Measurements from ENCODE around the gene ASIP.
"Not testable (repeated sequence)": the region's sequence is repeated elsewhere in the genome, so short reads cannot be mapped to it uniquely, and the experiment has no call there.

ASIP gene

GRCh38 chr20:34242879-34243278, 1.7 kb downstream of the ASIP start:
- DNase-seq (ENCODE audit: low read depth) = no peak

DNA sequence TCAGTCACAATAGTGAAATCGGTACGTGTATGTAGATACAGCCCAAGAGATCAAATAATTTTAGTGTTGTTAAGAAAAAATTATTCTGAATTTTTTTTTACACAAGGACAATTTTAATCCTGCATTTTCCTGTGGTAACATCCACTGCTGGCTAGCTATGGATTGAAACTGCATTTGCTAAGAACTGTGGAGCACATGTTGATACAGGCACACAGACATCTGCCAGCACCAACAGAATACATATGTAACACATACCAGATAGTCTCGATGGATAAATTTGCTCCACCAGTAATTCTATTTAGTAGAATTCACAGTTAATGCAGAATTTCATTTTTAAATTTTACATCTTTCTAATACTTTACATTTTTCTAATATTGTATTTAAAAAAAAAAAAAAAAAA, 2.2 kb downstream of the ASIP start:
- DNase-seq (ENCODE audit: low read depth) = no peak

- DNase-seq (ENCODE audit: low read depth) = no peak
Observed at GRCh38 chr20:34246126-34246626, 5.0 kb downstream of the ASIP start.

- DNase-seq (ENCODE audit: low read depth) = no peak
Observed at GRCh38 chr20:34249291-34249690, 8.1 kb downstream of the ASIP start.

DNA sequence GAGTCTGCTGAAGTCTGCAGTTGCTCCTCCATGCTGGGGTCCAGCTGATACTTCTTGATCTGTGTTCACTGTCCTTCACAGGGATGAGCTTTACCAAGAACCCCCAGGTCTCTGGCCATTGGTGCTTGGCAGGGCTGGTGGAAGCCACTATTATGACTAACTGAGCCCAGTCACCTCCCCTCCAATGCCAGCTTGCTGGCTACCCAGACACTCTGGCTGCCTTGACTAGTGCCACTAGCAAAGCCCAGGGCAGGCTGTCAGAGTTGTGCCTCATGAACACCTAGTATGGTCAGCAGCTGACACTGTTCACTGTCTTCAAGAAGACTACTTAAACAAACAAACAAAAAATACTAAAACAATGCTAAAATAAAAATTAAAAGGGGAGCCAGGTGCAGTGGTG, 8.8 kb downstream of the ASIP start:
- no peak for DNase-seq (ENCODE audit: low read depth)

- DNase-seq (ENCODE audit: low read depth) = no peak
Observed at GRCh38 chr20:34251619-34252018, 10.4 kb downstream of the ASIP start.

- DNase-seq (ENCODE audit: low read depth) = not testable (repeated sequence)
Observed at GRCh38 chr20:34252431-34253086, 11.3 kb downstream of the ASIP start.

DNA sequence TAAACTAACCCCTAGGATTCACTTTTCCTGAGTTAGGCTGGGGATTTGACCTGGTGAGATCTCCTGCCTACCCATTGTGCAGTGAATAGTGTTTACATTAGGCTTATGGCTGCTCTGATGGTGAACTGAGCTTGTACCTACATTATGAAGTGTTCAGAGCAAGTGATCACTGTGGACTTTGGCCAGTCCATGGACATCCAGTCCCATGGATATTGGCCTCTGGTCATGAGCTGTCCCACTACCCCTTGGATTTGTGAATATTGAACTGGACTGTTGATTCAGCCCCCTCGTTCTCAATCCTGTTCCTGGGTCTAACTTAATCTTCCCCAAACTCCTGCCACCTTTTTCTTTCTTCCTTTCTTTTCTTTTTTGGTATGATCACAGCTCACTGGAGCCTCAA, 13.8 kb downstream of the ASIP start:
- no peak for DNase-seq (ENCODE audit: low read depth)

DNA sequence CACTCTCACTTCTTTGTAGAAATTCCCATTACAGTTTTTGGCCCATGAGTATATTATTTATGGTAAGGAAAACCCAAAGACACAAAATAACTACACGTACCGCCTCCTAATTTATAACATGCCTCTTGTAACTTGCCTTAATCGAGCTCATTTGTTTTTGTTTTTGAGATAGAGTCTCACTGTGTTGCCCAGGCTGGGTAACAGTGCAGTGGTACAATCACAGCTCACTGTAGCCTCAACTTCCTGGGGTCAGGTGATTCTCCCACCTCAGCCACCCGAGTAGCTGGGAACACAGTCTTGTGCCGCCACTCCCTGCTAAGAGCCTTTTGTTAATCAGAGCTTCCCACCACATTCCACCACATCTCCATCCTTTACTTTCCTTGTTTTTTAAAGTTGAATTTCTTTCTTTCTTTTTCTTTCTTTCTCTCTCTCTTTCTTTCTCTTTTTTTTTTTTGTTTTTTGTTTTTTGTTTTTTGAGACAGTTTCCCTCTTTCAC, 15.5 kb downstream of the ASIP start:
- DNase-seq (ENCODE audit: low read depth) = no peak

DNA sequence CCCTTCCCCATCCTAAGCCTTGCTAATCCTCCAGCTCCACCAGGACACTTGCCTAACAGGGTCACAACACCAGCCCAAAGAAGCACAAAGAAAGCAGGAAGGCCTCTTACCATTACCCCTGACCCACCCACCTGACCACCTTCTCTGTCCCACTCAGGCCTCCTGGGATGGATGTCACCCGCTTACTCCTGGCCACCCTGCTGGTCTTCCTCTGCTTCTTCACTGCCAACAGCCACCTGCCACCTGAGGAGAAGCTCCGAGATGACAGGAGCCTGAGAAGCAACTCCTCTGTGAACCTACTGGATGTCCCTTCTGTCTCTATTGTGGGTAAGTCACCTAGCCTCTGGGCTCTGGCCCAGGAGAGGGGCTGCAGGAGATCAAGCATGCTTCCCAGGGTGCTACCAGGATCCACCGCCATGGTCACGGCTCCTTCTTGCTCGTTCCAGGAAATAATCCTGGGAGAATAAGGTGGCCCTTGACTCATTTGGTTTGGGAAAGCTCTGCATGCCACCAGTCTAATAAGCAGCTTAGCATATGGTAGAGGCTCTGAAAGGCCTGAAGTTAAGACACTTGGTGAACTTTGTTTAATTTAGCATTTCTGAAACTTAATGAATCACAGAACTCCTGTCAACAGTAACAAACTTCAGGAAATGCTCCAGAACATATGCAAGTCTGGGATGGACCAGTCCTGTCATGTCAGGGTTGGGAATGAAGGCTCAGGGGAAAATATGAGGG, 19.2 kb downstream of the ASIP start:
- no peak for DNase-seq (ENCODE audit: low read depth)

- DNase-seq (ENCODE audit: low read depth) = no peak
Observed at GRCh38 chr20:34262488-34263288, 21.5 kb downstream of the ASIP start.

DNA sequence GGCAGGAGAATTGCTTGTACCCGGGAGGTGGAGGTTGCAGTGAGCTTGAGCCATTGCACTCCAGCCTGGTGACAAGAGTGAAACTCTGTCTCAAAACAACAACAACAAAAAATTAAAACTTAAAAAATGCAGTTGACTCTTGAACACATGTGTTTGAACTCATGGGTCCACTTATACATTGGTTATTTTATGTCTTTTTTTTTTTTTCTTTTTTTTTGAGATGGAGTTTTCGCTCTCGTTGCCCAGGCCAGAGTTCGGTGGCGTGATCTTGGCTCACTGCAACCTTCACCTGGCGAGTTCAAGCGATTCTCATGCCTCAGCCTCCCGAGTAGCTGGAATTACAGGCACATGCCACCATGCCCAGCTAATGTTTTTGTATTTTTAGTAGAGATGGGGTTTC, 22.2 kb downstream of the ASIP start:
- DNase-seq (ENCODE audit: low read depth) = not testable (repeated sequence)

DNA sequence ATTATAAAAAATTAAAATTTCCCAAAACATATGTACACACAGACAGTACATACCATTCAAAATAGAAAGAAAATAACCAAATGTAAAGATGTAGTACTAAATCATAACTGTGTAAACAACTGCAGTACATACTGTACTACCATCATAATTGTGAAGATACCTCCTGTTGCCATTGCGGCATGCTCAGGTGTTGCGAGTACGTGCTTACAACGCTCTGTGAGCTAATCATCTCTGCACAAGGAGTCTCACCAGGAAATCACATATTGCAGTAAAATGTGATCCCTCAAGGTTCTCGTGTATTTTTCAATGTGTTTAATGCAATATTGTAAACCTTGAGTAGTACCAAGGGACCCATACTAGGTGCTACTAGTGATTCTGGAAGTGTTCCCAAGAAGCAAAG, 22.9 kb downstream of the ASIP start:
- DNase-seq (ENCODE audit: low read depth) = no peak

DNA sequence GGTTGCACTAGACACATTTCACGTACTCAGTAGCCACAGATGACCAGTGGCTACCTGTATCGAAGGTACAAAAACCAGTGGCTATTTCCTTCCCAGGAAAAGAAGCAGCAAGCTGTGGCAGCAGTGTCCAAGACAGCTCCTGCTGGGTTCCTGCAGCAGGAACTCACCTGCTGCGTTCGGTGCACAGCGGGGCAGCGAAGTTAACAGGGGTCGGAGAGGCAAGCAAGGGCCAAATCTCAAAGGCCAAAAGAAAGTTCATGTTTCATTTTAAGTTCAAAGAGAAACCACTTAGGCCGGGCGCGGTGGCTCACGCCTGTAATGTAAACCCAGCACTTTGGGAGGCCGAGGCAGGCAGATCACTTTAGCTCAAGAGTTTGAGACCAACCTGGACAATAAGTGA, 26.9 kb downstream of the ASIP start:
- DNase-seq (ENCODE audit: low read depth) = no peak

- DNase-seq (ENCODE audit: low read depth) = no peak
Observed at GRCh38 chr20:34268851-34269636, 27.8 kb downstream of the ASIP start.

DNA sequence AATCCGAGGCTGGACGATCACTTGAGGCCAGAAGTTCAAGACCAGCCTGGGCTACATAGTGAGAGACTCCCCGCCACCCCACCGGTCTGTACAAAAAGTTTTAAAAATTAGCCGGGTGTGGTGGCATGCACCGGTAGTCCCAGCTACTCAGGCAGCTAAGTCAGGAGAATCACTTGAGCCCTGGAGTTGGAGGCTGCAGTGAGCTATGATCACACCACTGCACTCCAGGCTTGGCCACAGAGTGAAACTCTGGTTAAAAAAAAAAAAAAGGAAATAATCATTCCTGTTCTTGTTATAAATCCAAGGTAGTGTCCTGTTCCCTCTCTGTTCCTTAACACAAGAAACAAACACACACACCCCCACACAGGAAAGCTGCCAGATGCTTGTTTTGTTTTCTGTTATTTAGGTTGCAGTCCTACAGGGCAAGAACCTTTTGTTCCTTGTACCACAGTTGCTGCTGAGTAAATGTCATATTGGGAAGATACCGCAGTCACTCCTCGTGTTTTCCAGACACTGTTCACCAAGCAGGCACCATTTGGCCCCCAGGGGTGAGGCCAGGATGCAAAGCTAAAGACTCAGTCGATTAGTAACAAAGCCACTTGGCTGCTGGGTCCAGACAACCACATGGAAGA, 28.9 kb downstream of the ASIP start:
- DNase-seq (ENCODE audit: low read depth) = no peak

DNA sequence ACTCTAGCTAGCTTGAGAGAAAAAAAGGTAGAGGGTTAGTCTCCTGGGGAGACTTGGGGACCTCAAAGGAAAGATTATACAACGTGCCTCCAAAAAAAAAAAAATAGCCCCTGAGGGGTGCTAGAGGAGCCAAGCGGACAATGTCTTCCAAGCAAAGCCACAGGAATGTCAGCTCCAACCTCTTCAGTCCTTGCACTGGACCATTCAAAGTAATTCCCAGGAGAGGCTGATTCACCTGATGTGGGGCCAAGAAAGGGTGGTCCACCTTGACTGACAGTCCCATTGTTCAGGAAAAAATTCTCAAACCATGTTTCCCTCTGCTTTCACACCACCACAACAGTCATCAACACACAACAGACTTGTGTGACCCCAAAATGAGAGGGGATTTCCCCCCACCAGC, 30.7 kb downstream of the ASIP start:
- DNase-seq (ENCODE audit: low read depth) = no peak

DNA sequence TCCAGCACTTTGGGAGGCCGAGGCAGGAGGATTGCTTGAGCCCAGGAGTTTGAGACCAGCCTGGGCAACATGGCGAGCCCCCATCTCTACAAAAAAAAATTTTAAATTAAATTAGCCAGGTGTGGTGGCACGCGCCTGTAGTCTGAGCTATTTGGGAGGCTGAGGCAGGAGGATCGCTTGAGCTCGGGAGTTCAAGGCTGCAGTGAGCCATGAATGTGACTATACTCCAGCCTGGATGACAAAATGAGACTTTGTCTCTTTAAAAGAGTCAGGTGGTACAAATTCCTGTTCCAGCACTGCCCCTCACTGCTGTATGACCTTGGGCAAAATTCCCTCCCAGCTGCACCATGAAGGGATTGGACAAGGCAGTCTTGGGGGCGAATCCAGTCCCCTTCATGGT, 33.5 kb downstream of the ASIP start:
- DNase-seq (ENCODE audit: low read depth) = no peak

- no peak for DNase-seq (ENCODE audit: low read depth)
Observed at GRCh38 chr20:34281177-34281576, 40.0 kb downstream of the ASIP start.

DNA sequence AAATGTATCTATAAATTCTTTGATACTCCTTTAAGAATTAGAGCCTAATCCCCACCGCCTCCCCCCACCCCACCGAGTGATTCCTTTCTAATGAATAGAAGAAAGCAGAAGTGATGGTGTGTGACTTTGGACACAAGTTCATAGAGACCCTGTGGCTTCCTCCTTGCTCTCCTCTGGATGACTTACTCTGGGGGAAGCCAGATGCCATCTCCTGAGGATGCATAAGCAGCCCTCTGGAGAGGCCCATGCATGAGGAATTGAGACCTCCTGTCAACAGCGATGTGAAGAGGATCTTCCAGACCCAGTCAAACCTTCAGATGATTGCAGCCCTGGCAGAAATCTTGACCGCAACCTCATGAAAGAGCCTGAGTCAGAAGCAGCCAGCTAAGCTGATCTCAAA, 40.8 kb downstream of the ASIP start:
- DNase-seq (ENCODE audit: low read depth) = no peak

GRCh38 chr20:34283844-34284243, 42.6 kb downstream of the ASIP start:
- DNase-seq (ENCODE audit: low read depth) = no peak

Data from T follicular helper cell (primary cell).